Measurements from ENCODE around the gene TNPO1. TPM values are rescaled to one million over a fixed set of nuclear protein-coding genes. Genes with fewer than 3 reads are reported as not detected.
"Not testable (repeated sequence)": the region's sequence is repeated elsewhere in the genome, so short reads cannot be mapped to it uniquely, and the experiment has no call there.

TNPO1 gene
- total and polyA plus RNA-seq, 2 experiments from 2014 or later, result 98.9 to 167 TPM

GRCh38 chr5:72925336-72926010, 109.0 kb downstream of the TNPO1 start:
- H4K20me1 ChIP-seq (ENCODE audit: insufficient read depth), result no peaks in the 10 kb centered on the region
- H3K9me3 ChIP-seq (ENCODE audit: low read depth), result no peaks in the 10 kb centered on the region
- 94 to 95% methylated on average over 31 to 32 of the region's 33 CpGs for WGBS, 2 experiments (ENCODE audit: low coverage in 1 of 2, low lambda C conversion rate in 2 of 2, missing lambda C conversion rate in 2 of 2)
- no peak overlapping the region for H3K27ac ChIP-seq
- no peaks in the 10 kb centered on the region for H3K9me2 ChIP-seq (ENCODE audit: insufficient read depth)
- H2AFZ ChIP-seq, result no peak overlapping the region
- DNase-seq, result no peak
- no peaks in the 10 kb centered on the region for H3K79me2 ChIP-seq (ENCODE audit: insufficient read depth)
- TF ChIP-seq EZH2phosphoT487 (IDR thresholded peaks at IDR 0.05; ENCODE audit: insufficient read depth, low read depth) (no peak), EZH2 (IDR thresholded peaks at IDR 0.05; ENCODE audit: insufficient read depth, poor library complexity, severe bottlenecking) (no peak)
- H3K9ac ChIP-seq, result no peak overlapping the region
- H3K4me3 ChIP-seq, result no peak overlapping the region
- H3K4me1 ChIP-seq (ENCODE audit: insufficient read depth), result no peaks in the 10 kb centered on the region
- in situ Hi-C loops (cut with MboI), result no loop called here
- no peaks in the 10 kb centered on the region for H3K36me3 ChIP-seq (ENCODE audit: low read depth)
- 0 out of 2 replicates have a peak, but pooled peaks cover under 1% of the 10 kb centered on the region for H3F3A ChIP-seq (ENCODE audit: insufficient read depth)
- no peak overlapping the region for H3K4me2 ChIP-seq (ENCODE audit: unreplicated experiment)
- no peaks in the 10 kb centered on the region for H3K27me3 ChIP-seq (replicated peaks; ENCODE audit: insufficient read depth)

GRCh38 chr5:72932686-72933085, 116.2 kb downstream of the TNPO1 start:
- H3K4me3 ChIP-seq; H3K4me2 ChIP-seq (ENCODE audit: unreplicated experiment); H3K9ac ChIP-seq; in situ Hi-C loops (cut with MboI); H3K9me2 ChIP-seq (ENCODE audit: insufficient read depth); H3K4me1 ChIP-seq (ENCODE audit: insufficient read depth); H3K9me3 ChIP-seq (ENCODE audit: low read depth); H2AFZ ChIP-seq; H3F3A ChIP-seq (ENCODE audit: insufficient read depth); H4K20me1 ChIP-seq (ENCODE audit: insufficient read depth); H3K79me2 ChIP-seq (ENCODE audit: insufficient read depth); H3K36me3 ChIP-seq (ENCODE audit: low read depth); H3K27ac ChIP-seq; DNase-seq; H3K27me3 ChIP-seq (replicated peaks; ENCODE audit: insufficient read depth): not testable (repeated sequence)
- 90 to 98% methylated on average over 2 of the region's 2 CpGs for whole genome bisulfite sequencing, 2 experiments (ENCODE audit: low coverage in 1 of 2, low lambda C conversion rate in 2 of 2, missing lambda C conversion rate in 2 of 2)

- H3K9ac ChIP-seq; H3K9me3 ChIP-seq (ENCODE audit: low read depth); H3K4me1 ChIP-seq (ENCODE audit: insufficient read depth); in situ Hi-C loops (cut with MboI); H3K79me2 ChIP-seq (ENCODE audit: insufficient read depth); H3K27me3 ChIP-seq (replicated peaks; ENCODE audit: insufficient read depth); H3K36me3 ChIP-seq (ENCODE audit: low read depth); H3K4me3 ChIP-seq; H2AFZ ChIP-seq; H3F3A ChIP-seq (ENCODE audit: insufficient read depth); H4K20me1 ChIP-seq (ENCODE audit: insufficient read depth); H3K9me2 ChIP-seq (ENCODE audit: insufficient read depth); H3K27ac ChIP-seq; H3K4me2 ChIP-seq (ENCODE audit: unreplicated experiment); DNase-seq: not testable (repeated sequence)
- WGBS, 2 experiments (ENCODE audit: low coverage in 1 of 2, low lambda C conversion rate in 2 of 2, missing lambda C conversion rate in 2 of 2), result 85 to 87% methylated on average over 10 to 32 of the region's 32 CpGs
Observed at GRCh38 chr5:72934953-72935725, 118.7 kb downstream of the TNPO1 start.

DNA sequence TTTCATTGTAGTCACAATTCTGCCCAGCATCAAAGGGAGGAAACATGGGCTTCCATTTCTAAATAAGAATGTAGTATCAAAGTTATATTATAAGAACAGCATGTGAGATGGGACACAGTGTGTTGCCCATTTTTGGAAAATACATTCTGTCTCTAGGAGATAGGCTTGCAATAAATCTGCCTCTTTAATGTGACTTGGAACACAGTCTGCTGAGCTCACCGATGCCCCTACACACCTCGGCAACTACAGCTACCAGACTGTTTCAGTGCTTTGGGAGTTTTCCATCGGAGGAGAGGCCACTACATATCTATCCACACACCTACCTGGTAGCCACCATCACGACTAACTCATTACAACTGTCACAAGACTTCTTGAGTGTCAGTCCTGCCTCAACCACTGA, 120.4 kb downstream of the TNPO1 start:
- Histone ChIP-seq H3K9me2 (ENCODE audit: insufficient read depth) (no peaks in the 10 kb centered on the region), H3K4me3 (no peak overlapping the region), H3K79me2 (ENCODE audit: insufficient read depth) (no peaks in the 10 kb centered on the region), H3F3A (ENCODE audit: insufficient read depth) (no peaks in the 10 kb centered on the region), H3K9me3 (ENCODE audit: low read depth) (no peaks in the 10 kb centered on the region), H4K20me1 (ENCODE audit: insufficient read depth) (no peaks in the 10 kb centered on the region), H3K27ac (no peak overlapping the region), H3K27me3 (replicated peaks; ENCODE audit: insufficient read depth) (no peaks in the 10 kb centered on the region), H3K36me3 (ENCODE audit: low read depth) (no peaks in the 10 kb centered on the region), H3K4me2 (ENCODE audit: unreplicated experiment) (no peak overlapping the region), H2AFZ (no peak overlapping the region), H3K4me1 (ENCODE audit: insufficient read depth) (no peaks in the 10 kb centered on the region), H3K9ac (no peak overlapping the region)
- DNase-seq, result no peak
- 67 to 78% methylated on average over 4 of the region's 4 CpGs for WGBS, 2 experiments (ENCODE audit: low coverage in 1 of 2, low lambda C conversion rate in 2 of 2, missing lambda C conversion rate in 2 of 2)
- in situ Hi-C loops (cut with MboI), result no loop called here
- TF ChIP-seq EZH2phosphoT487 (IDR thresholded peaks at IDR 0.05; ENCODE audit: insufficient read depth, low read depth), result no peak
- no peak for TF ChIP-seq EZH2 (IDR thresholded peaks at IDR 0.05; ENCODE audit: insufficient read depth, poor library complexity, severe bottlenecking)

Data from GM23248 (cell line).